ENCODE data around the gene ZDHHC14. TPM values are rescaled to one million over a fixed set of nuclear protein-coding genes. Genes with fewer than 3 reads are reported as not detected.
A peak's percentile ranks its signal among the peaks of the same experiment; 100 is the strongest.

Gene ZDHHC14
- total and polyA plus RNA-seq, 7 donors: 2.5 to 14.6 (median 4.3) TPM

DNA sequence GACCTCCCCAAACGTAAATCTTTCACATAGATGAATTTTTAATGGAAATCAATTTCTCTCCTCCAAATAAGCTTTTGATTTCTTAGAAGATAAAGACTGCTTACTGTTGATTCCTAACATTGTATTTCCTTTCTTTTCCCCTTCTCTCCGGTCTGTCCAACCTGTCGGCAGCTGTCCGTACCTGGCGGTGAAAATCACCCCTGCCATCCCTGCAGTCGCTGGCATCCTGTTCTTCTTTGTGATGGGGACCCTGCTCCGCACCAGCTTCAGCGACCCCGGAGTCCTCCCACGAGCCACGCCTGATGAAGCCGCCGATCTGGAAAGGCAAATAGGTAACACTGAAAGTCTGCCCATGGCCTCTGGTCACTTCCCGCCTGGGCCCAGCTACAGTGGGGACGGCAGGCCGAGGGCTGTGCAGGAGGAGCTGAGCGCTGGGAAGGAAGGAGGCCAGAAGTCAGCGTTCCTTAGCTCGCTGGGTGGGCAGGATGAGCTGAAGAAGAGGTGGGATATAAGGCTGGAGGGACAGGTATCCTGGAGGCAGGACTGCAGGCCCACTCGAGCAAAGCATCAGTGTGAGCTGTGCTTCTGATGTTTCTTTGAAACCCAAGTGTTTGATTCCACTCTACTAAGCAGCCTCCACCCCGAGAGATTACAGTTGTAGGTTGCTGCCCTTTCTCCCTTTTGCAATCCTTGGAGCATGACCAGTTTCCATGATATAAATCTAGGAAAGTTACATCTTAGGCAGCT lies 161.6 kb downstream of the ZDHHC14 start:
- DNase-seq (no peak), ATAC-seq (peak in 1 of 4 donors; percentile 7)
- 81 to 82% (median 82%) methylated on average over 21 of the region's 21 CpGs for WGBS, 3 donors
- Histone ChIP-seq H3K27me3 (ENCODE audit: insufficient read depth in 3 of 3, low read length in 2 of 3) (no peaks in the 10 kb centered on the region), H3K27ac (peak overlapping the region; percentile 67), H3K9me3 (no peaks in the 10 kb centered on the region), H3K4me3 (peak overlapping the region; percentile 16), H3K4me1 (peaks cover 51% of the 10 kb centered on the region), H3K36me3 (ENCODE audit: insufficient read depth in 1 of 2, low read depth in 1 of 2) (no peaks in the 10 kb centered on the region)
- TF ChIP-seq, protein P1, sequence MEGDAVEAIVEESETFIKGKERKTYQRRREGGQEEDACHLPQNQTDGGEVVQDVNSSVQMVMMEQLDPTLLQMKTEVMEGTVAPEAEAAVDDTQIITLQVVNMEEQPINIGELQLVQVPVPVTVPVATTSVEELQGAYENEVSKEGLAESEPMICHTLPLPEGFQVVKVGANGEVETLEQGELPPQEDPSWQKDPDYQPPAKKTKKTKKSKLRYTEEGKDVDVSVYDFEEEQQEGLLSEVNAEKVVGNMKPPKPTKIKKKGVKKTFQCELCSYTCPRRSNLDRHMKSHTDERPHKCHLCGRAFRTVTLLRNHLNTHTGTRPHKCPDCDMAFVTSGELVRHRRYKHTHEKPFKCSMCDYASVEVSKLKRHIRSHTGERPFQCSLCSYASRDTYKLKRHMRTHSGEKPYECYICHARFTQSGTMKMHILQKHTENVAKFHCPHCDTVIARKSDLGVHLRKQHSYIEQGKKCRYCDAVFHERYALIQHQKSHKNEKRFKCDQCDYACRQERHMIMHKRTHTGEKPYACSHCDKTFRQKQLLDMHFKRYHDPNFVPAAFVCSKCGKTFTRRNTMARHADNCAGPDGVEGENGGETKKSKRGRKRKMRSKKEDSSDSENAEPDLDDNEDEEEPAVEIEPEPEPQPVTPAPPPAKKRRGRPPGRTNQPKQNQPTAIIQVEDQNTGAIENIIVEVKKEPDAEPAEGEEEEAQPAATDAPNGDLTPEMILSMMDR (IDR thresholded peaks at IDR 0.05): no peak
- intact Hi-C loops (cut with DNase I): no loop called here

DNA sequence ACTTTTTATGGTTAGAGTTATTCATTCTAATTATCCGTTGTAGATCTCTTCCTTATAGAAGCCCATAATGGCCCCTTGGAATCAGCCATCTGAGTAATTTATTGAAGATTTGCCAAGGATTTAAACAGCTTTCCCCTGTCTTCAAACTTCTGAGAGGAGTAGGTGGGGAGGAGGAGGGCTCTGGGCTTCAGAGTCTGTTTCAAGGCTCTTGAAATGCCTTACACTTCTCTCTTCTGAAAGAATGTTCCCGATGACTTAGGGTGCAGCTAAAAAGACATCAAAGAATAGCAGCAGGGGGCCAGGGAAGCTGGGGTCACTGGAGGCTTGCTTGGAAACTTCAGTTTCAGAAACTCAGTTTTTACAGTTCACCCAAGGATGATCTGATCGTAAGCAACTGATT lies 165.3 kb downstream of the ZDHHC14 start:
- Histone ChIP-seq H3K9me3 (no peaks in the 10 kb centered on the region), H3K27me3 (ENCODE audit: insufficient read depth in 3 of 3, low read length in 2 of 3) (no peaks in the 10 kb centered on the region), H3K27ac (no peak overlapping the region), H3K36me3 (ENCODE audit: insufficient read depth in 1 of 2, low read depth in 1 of 2) (no peaks in the 10 kb centered on the region), H3K4me3 (no peak overlapping the region), H3K4me1 (peaks cover 26% of the 10 kb centered on the region)
- ATAC-seq: no peak
- intact Hi-C loops (cut with DNase I): no loop called here
- DNase-seq: no peak
- 40 to 58% (median 41%) methylated on average over 3 of the region's 3 CpGs for WGBS, 3 donors
- TF ChIP-seq, protein P1 (IDR thresholded peaks at IDR 0.05): no peak

DNA sequence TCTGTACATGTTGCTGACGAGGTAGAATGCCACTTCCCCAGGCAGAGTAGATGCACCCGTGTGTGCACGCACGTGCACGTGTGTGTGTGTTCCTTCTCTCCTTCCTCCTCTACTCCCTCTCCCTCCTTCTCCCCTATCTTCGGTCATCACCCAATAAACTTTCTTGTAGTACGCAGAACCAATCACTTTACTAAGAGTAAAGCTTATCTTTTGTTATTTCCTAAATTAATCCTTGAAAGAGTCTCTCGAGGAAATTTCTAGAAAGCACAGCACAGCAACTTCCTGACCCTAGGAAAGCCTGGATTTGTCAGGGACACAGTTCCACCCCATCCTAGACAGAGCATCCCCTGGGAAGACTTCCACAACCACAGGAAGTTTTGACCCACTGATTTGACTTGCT lies 166.1 kb downstream of the ZDHHC14 start:
- Histone ChIP-seq H3K4me3 (no peak overlapping the region), H3K27me3 (ENCODE audit: insufficient read depth in 3 of 3, low read length in 2 of 3) (no peaks in the 10 kb centered on the region), H3K9me3 (no peaks in the 10 kb centered on the region), H3K4me1 (peaks cover 18% of the 10 kb centered on the region), H3K36me3 (ENCODE audit: insufficient read depth in 1 of 2, low read depth in 1 of 2) (no peaks in the 10 kb centered on the region), H3K27ac (no peak overlapping the region)
- TF ChIP-seq, protein P1 (IDR thresholded peaks at IDR 0.05): no peak
- WGBS, 3 donors: 75 to 82% (median 77%) methylated on average over 8 of the region's 8 CpGs
- no peak for ATAC-seq
- intact Hi-C loops (cut with DNase I): no loop called here
- DNase-seq: no peak

DNA sequence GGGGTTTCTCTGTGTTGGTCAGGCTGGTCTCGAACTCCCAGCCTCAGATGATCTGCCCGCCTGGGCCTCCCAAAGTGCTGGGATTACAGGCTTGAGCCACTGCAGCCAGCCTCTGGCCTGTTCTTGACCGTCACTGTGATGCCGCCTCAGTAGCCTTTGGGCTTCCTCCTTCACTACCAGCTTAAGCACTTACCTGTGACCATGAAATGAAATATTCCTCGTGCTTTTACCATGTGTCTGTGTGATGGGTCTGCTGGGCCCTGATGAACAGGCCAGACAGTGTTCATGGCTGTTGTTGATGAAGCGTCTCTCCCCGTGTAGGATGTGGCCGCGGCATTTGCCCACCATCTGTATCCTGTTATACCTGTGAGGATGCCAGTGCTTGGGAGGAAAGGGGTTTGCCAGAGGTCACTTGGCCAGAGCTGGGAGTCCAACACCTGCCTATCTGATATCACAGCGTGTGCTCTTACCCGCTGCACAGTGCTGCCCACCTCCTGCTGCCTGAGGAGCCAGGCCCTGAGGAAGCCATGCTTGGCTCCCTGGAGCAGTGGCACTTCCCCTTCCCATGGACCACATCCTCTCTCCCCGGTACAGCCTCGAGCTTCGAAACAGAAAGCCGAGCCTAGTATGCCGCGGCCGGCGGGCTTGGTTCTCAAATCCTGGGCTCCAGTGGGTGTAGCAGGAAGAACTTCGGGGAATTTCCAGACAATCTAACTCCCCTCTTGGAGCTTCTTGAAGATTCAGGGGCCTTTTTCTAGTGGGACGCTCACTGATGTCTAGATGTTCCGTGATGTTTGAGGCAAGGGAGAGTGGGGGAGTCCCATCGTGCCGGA lies 167.9 kb downstream of the ZDHHC14 start:
- no peak overlapping the region for H3K27ac ChIP-seq
- 68 to 83% (median 72%) methylated on average over 24 of the region's 24 CpGs for WGBS, 3 donors
- TF ChIP-seq, protein P1 (IDR thresholded peaks at IDR 0.05): no peak
- no peak overlapping the region for H3K4me3 ChIP-seq
- ATAC-seq: peak; percentile 16 to 40 (median 28)
- DNase-seq: no peak
- peaks cover 8% of the 10 kb centered on the region for H3K4me1 ChIP-seq
- intact Hi-C loops (cut with DNase I): no loop called here
- H3K9me3 ChIP-seq: no peaks in the 10 kb centered on the region
- H3K36me3 ChIP-seq (ENCODE audit: insufficient read depth in 1 of 2, low read depth in 1 of 2): no peaks in the 10 kb centered on the region
- H3K27me3 ChIP-seq (ENCODE audit: insufficient read depth in 3 of 3, low read length in 2 of 3): no peaks in the 10 kb centered on the region
